Measurements from ENCODE around the gene INTS6.

Gene INTS6

GRCh38 chr13:51452361-51453206, at the start of gene INTS6:
Gene INTS6, minus strand, starts transcription at chr13:51453036. Its CDS starts 511 bp downstream, at chr13:51452525.
- peak; percentile 99 for DNase-seq (ENCODE audit: low read depth)

GRCh38 chr13:51502153-51502651, 49.4 kb upstream of the INTS6 start:
- DNase-seq (ENCODE audit: low read depth): peak; percentile 39

- peak; percentile 58 for DNase-seq (ENCODE audit: low read depth)
Observed at GRCh38 chr13:51501592-51502152, 48.8 kb upstream of the INTS6 start.

- DNase-seq (ENCODE audit: low read depth): peak; percentile 30
Observed at GRCh38 chr13:51501096-51501495, 48.3 kb upstream of the INTS6 start.

GRCh38 chr13:51500687-51501086, 47.9 kb upstream of the INTS6 start:
- DNase-seq (ENCODE audit: low read depth): no peak

GRCh38 chr13:51499841-51500240, 47.0 kb upstream of the INTS6 start:
- no peak for DNase-seq (ENCODE audit: low read depth)

GRCh38 chr13:51495316-51495715, 42.5 kb upstream of the INTS6 start:
- DNase-seq (ENCODE audit: low read depth): no peak

- DNase-seq (ENCODE audit: low read depth): peak; percentile 74
Observed at GRCh38 chr13:51494156-51494555, 41.3 kb upstream of the INTS6 start.

GRCh38 chr13:51488212-51488611, 35.4 kb upstream of the INTS6 start:
- no peak for DNase-seq (ENCODE audit: low read depth)

GRCh38 chr13:51481656-51482055, 28.8 kb upstream of the INTS6 start:
- DNase-seq (ENCODE audit: low read depth): no peak

GRCh38 chr13:51479199-51479523, 26.3 kb upstream of the INTS6 start:
- DNase-seq (ENCODE audit: low read depth): peak; percentile 66

- no peak for DNase-seq (ENCODE audit: low read depth)
Observed at GRCh38 chr13:51478418-51479198, 25.8 kb upstream of the INTS6 start.

- no peak for DNase-seq (ENCODE audit: low read depth)
Observed at GRCh38 chr13:51477653-51478324, 25.0 kb upstream of the INTS6 start.

GRCh38 chr13:51477149-51477548, 24.3 kb upstream of the INTS6 start:
- no peak for DNase-seq (ENCODE audit: low read depth)

- DNase-seq (ENCODE audit: low read depth): peak; percentile 62
Observed at GRCh38 chr13:51475727-51476501, 23.1 kb upstream of the INTS6 start.

GRCh38 chr13:51469790-51470189, 17.0 kb upstream of the INTS6 start:
- DNase-seq (ENCODE audit: low read depth): no peak

GRCh38 chr13:51467730-51468129, 14.9 kb upstream of the INTS6 start:
- DNase-seq (ENCODE audit: low read depth): no peak

GRCh38 chr13:51465124-51465523, 12.3 kb upstream of the INTS6 start:
- DNase-seq (ENCODE audit: low read depth): no peak

GRCh38 chr13:51457086-51457815, 4.4 kb upstream of the INTS6 start:
- DNase-seq (ENCODE audit: low read depth): no peak

- no peak for DNase-seq (ENCODE audit: low read depth)
Observed at GRCh38 chr13:51456510-51456909, 3.7 kb upstream of the INTS6 start.

- DNase-seq (ENCODE audit: low read depth): no peak
Observed at GRCh38 chr13:51455532-51455931, 2.7 kb upstream of the INTS6 start.
